Stomach (tissue), 9 donors: ENCODE measurements around the gene FRMPD4. TPM values are rescaled to one million over a fixed set of nuclear protein-coding genes. Genes with fewer than 3 reads are reported as not detected.

ENCODE experiments used
- DNase-seq, 2 donors: peaks; one replicate each; pipeline versions ENCODE4 v3.0.0 to v3.0.0-alpha.2; 2013 to 2019
- H3K27ac ChIP-seq, 5 donors: fragments of 200-600 bp in 4 of 5; sonication (generic) in 4 of 5; one replicate each; pipeline ENCODE4 v1.5.1; 2013 to 2019; ENCODE audit warnings: mild to moderate bottlenecking in 1 of 5, moderate library complexity in 1 of 5
- H3K27me3 ChIP-seq, 3 donors: fragments of 200-600 bp; sonication (generic); one replicate each; pipeline ENCODE4 v1.5.1; 2017 to 2019; ENCODE audit warnings: mixed run types in 1 of 3
- H3K36me3 ChIP-seq, 4 donors: fragments of 200-600 bp; sonication (generic); 1 replicate in 3 of 4; 2 replicates in 1 of 4; pipeline ENCODE4 v1.5.1; 2016 to 2019
- H3K4me1 ChIP-seq, 4 donors: fragments of 200-600 bp; sonication (generic); one replicate each; pipeline ENCODE4 v1.5.1; 2016 to 2019
- H3K4me3 ChIP-seq, 4 donors: fragments of 200-600 bp; sonication (generic) in 3 of 4; one replicate each; pipeline ENCODE4 v1.5.1; 2016 to 2019; ENCODE audit warnings: mild to moderate bottlenecking in 1 of 4
- H3K9me3 ChIP-seq, 4 donors: fragments of 200-600 bp; sonication (generic); one replicate each; pipeline ENCODE4 v1.5.1; 2016 to 2019
- EP300 ChIP-seq: sonication (generic); formaldehyde crosslinking; IDR thresholded peaks from one replicate; pipeline ENCODE4 v1.6.1; 2017; ENCODE audit warnings: antibody characterized with exemption
- POLR2A ChIP-seq, 4 donors: fragments of 450-650 bp; IDR thresholded peaks; one replicate each; pipeline ENCODE4 v1.6.1; 2016; ENCODE audit warnings: antibody characterized with exemption in 4 of 4, control low read depth in 2 of 4, mild to moderate bottlenecking in 1 of 4, moderate library complexity in 1 of 4
- POLR2AphosphoS5 ChIP-seq, 3 donors: sonication (generic); formaldehyde crosslinking; IDR thresholded peaks; one replicate each; pipeline ENCODE4 v1.6.1; 2016; ENCODE audit warnings: antibody characterized with exemption in 3 of 3
- WGBS, 5 donors: extraction: QIAGEN DNeasy Blood & Tissue Kit in 3 of 5; methylation state at CpG; one replicate each; pipeline versions ENCODE4 v1.1.5 to v1.1.7; 2013 to 2018; 5-methylcytosine and 5-hydroxymethylcytosine counted together
- intact Hi-C: fragments of 100-400 bp; cut with DNase I; formaldehyde crosslinking; loops from one replicate; pipeline ENCODE4 v1.15.1; 2023; ENCODE audit warnings: low total_unique reads
- polyA plus RNA-seq, 3 donors: library from polyadenylated mRNA; stranded (reverse); fragments of 200-250 nt; gene quantifications; one replicate each; pipeline ENCODE4 v1.2.3, GENCODE V29; 2013
- total RNA-seq, 5 donors: library from RNA; depleted of rRNA; stranded (reverse); fragments of >200 nt; gene quantifications; one replicate each; pipeline versions ENCODE4 v1.1.0 to v1.2.3, GENCODE V29; 2014 to 2016
- TF ChIP-seq, protein P1 (sequence below), 7 experiments: fragments of 450-650 bp in 4 of 7; fragments of 200-600 bp in 3 of 7; sonication (generic) in 3 of 7; IDR thresholded peaks; one replicate each; pipeline ENCODE4 v1.5.1; 2016 to 2019; ENCODE audit warnings: antibody characterized with exemption in 7 of 7, control low read depth in 2 of 7, mild to moderate bottlenecking in 1 of 7
- donor health status: healthy with polysubstance abuse.
- donor health status: Bipolar disorder and iron deficiency.
- donor health status: healthy.

Gene FRMPD4
- total and polyA plus RNA-seq, 8 donors: 0.03 to 2.6 (median 0.55) TPM; not detected in 5

DNA sequence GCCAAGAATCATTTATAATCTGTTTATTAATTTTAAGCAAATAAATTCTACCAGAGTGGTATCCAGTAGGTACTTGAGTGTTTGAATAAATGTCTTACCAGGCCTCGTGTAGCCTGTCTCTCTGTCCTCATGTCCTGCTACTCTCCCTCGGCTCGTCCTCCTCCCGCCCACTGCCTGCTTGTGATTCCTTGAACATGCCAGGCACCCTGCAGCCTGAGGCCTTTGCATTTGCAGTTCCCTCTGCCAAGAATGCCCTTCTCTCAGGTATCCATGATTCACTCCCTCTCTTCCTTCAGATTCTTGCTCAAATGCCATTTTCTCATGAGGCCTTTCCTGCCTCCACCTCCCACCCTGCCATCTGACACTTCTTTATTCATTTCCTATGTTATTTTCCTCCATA, 443.3 kb downstream of the FRMPD4 start:
- TF ChIP-seq POLR2AphosphoS5 (IDR thresholded peaks at IDR 0.05): no peak
- TF ChIP-seq POLR2A (IDR thresholded peaks at IDR 0.05): no peak
- no peak for TF ChIP-seq EP300
- TF ChIP-seq, protein P1, sequence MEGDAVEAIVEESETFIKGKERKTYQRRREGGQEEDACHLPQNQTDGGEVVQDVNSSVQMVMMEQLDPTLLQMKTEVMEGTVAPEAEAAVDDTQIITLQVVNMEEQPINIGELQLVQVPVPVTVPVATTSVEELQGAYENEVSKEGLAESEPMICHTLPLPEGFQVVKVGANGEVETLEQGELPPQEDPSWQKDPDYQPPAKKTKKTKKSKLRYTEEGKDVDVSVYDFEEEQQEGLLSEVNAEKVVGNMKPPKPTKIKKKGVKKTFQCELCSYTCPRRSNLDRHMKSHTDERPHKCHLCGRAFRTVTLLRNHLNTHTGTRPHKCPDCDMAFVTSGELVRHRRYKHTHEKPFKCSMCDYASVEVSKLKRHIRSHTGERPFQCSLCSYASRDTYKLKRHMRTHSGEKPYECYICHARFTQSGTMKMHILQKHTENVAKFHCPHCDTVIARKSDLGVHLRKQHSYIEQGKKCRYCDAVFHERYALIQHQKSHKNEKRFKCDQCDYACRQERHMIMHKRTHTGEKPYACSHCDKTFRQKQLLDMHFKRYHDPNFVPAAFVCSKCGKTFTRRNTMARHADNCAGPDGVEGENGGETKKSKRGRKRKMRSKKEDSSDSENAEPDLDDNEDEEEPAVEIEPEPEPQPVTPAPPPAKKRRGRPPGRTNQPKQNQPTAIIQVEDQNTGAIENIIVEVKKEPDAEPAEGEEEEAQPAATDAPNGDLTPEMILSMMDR (IDR thresholded peaks at IDR 0.05): no peak
- no peak overlapping the region for H3K4me3 ChIP-seq
- H3K4me1 ChIP-seq: no peaks in the 10 kb centered on the region
- peaks cover 0 to 5% (median 0%) of the 10 kb centered on the region in 4 donors for H3K9me3 ChIP-seq
- H3K36me3 ChIP-seq: no peaks in the 10 kb centered on the region
- intact Hi-C loops: no loop called here
- H3K27ac ChIP-seq: no peak overlapping the region
- 69 to 80% (median 74%) methylated on average over 4 of the region's 4 CpGs for WGBS, 5 donors
- DNase-seq: no peak
- no peaks in the 10 kb centered on the region for H3K27me3 ChIP-seq

DNA sequence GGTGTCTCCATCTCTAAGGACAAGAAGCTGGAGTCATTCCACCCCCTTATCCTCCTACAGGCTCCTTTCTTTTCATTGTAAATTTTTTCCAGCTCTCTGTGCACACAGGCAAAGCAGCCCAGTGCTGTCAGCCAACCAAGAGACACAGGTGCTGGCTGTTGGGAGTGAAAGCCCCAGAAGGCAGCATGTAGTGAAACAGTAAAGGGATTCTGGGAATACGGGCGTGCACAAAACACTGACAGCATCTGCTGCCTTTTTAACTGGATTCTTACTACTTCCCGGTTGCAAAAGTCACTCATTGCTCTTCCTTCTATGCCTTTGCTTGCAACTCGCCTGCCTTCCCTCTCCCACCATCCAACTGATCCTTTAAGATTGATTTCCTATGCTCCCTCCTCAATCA, 444.4 kb downstream of the FRMPD4 start:
- no peak for DNase-seq
- H3K9me3 ChIP-seq: peaks cover 0 to 5% (median 0%) of the 10 kb centered on the region in 4 donors
- no peak overlapping the region for H3K27ac ChIP-seq
- WGBS, 5 donors: 68 to 82% (median 77%) methylated on average over 4 of the region's 4 CpGs
- no peaks in the 10 kb centered on the region for H3K36me3 ChIP-seq
- no peak overlapping the region for H3K4me3 ChIP-seq
- no peaks in the 10 kb centered on the region for H3K4me1 ChIP-seq
- TF ChIP-seq, protein P1 (IDR thresholded peaks at IDR 0.05): no peak
- TF ChIP-seq POLR2A (IDR thresholded peaks at IDR 0.05): no peak
- TF ChIP-seq POLR2AphosphoS5 (IDR thresholded peaks at IDR 0.05): no peak
- no peak for TF ChIP-seq EP300
- intact Hi-C loops: no loop called here
- no peaks in the 10 kb centered on the region for H3K27me3 ChIP-seq

DNA sequence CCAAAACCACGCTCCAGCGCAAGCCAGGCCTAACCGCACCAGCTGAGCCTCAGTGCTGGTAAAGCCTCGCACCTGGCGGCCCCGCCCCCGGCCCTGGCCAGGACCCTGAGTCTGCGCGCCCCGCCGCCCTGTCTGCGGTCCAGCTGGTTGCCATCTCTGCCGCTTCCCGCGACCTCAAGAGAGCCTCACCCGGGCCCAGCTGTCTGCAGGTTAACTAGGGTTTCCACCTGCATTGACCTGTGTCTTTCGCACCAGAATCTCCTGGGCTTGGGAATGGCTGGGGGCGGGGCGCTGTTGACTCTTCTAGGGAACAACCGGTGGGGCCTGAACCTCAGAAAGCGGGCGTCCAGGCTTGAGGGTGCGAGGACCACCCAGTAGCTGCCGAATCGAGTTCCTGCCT, 445.3 kb downstream of the FRMPD4 start:
- H3K9me3 ChIP-seq: no peaks in the 10 kb centered on the region
- DNase-seq: no peak
- TF ChIP-seq, protein P1 (IDR thresholded peaks at IDR 0.05): no peak
- no peak for TF ChIP-seq POLR2AphosphoS5 (IDR thresholded peaks at IDR 0.05)
- no peak for TF ChIP-seq POLR2A (IDR thresholded peaks at IDR 0.05)
- no peak for TF ChIP-seq EP300
- H3K27ac ChIP-seq: no peak overlapping the region
- no peak overlapping the region for H3K4me3 ChIP-seq
- H3K27me3 ChIP-seq: no peaks in the 10 kb centered on the region
- H3K4me1 ChIP-seq: no peaks in the 10 kb centered on the region
- H3K36me3 ChIP-seq: no peaks in the 10 kb centered on the region
- WGBS, 5 donors: 60 to 90% (median 87%) methylated on average over 11 to 25 of the region's 25 CpGs
- intact Hi-C loops: no loop called here

DNA sequence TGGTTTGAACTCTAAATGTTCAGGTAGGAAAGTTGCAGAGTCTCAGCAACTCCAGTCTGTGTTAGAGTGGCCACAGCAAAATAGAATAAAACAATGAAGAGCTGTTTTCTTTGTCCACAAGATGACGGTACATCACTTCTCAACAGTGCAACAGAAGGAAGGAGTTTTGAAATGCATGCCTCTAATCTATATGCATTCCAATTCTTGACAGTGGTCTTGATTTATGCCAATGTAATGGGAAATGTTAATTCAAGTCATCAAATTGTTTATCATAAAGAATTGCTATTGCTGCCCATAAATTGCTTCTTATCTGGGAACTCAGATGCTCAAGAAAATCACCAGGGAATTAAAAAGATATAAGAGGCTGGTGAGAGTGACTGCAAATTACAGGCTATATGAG, 457.4 kb downstream of the FRMPD4 start:
- Histone ChIP-seq H3K27me3 (no peaks in the 10 kb centered on the region), H3K27ac (no peak overlapping the region), H3K36me3 (no peaks in the 10 kb centered on the region), H3K4me1 (no peaks in the 10 kb centered on the region), H3K9me3 (no peaks in the 10 kb centered on the region), H3K4me3 (no peak overlapping the region)
- no peak for DNase-seq
- WGBS, 5 donors: 62 to 74% (median 67%) methylated on average over 1 of the region's 1 CpG
- TF ChIP-seq EP300: no peak
- intact Hi-C loops: no loop called here

GRCh38 chrX:12610079-12610478, 471.8 kb downstream of the FRMPD4 start:
- 33 to 68% (median 65%) methylated on average over 1 to 2 of the region's 2 CpGs for WGBS, 5 donors
- intact Hi-C loops: no loop called here
- peak in 1 of 2 donors; percentile 4 for DNase-seq
- TF ChIP-seq, protein P1 (IDR thresholded peaks at IDR 0.05): no peak
- no peak for TF ChIP-seq EP300
- TF ChIP-seq POLR2AphosphoS5 (IDR thresholded peaks at IDR 0.05): no peak
- no peak for TF ChIP-seq POLR2A (IDR thresholded peaks at IDR 0.05)
- Histone ChIP-seq H3K27me3 (no peaks in the 10 kb centered on the region), H3K4me3 (no peak overlapping the region), H3K4me1 (no peaks in the 10 kb centered on the region), H3K36me3 (no peaks in the 10 kb centered on the region), H3K27ac (no peak overlapping the region), H3K9me3 (peaks cover 0 to 9% (median 3%) of the 10 kb centered on the region in 4 donors)
